Stimulated activated CD4-positive, alpha-beta T cell treated with anti-CD3 and anti-CD28 coated beads, Interleukin-12 subunit alpha, Interleukin-12 subunit beta, amount 100 ng/mL, for 4 hours (primary cell): ENCODE data around the gene KRT222.

Experiments used
- DNase-seq: peaks from one replicate; pipeline ENCODE4 v3.0.0-alpha.2; 2020

KRT222 gene

DNA sequence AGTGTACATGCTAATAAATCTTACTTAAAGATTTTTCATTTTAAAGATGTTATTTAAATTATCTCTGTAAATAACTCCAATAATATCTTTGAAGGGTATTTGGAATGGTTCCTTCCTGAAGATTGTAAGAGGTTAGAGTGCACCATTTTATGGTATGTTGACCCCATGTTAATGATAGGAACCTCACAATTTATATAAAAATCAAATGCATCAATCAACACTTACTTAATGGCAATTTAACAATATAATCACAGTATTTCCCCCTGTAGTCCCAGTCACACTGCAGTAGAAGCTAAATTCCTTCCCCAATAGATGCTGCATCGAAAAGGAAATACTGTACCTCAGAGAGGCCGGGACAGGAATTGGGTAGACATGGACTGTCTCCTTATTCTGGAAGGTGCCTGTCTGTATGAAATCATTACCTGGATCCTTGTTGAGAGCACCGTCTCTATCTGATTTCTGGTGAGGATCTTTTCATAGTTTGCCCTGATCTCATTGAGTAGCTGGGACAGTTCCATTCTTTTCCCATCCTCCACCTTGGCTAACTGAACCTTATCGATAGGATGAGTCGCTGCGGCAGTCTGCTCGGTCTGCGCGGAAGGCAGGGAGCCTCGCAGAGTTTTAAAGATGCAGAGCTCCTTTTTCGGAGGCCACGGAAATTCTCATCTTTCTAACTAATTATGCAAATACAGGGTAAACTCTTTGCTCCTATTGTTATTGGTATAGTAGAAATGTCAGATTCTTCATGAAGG lies at the start of gene KRT222:
Gene KRT222 (minus strand): TSS at position 596 of the 752 bp plus-strand sequence. CDS start 78 bp downstream, at position 518.
- no peak for DNase-seq

- no peak for DNase-seq
Measured at GRCh38 chr17:40714473-40714872, 49.5 kb upstream of the KRT222 start.

DNA sequence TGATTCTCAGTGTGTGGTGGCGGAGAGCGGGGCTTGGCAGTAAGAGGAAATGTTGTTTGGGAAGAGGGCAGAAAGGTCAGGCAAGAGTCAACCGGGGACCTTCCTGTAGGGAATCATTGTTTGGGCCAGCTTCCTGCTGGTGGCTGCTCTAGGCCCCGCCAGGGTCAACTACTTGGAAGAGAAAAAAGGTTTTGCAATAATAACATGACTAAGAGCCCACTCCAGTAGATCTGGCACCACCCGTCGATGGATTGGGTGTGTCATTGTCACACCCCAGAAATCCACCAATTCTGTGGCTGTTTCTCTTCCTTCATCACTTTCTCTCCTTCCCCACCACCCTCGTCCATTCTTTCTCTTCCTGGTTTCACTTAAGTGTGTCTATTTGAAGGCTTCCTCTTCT lies 42.8 kb upstream of the KRT222 start:
- DNase-seq = no peak

- DNase-seq = no peak
Measured at GRCh38 chr17:40705584-40705983, 40.6 kb upstream of the KRT222 start.

GRCh38 chr17:40703652-40704051 lies 38.7 kb upstream of the KRT222 start, which contains the start of gene KRT24:
Gene KRT24 (minus strand): TSS chr17:40703752. CDS start chr17:40703693, 59 bp downstream.
- DNase-seq = no peak

GRCh38 chr17:40702271-40702670 lies 37.3 kb upstream of the KRT222 start:
- DNase-seq = no peak

DNA sequence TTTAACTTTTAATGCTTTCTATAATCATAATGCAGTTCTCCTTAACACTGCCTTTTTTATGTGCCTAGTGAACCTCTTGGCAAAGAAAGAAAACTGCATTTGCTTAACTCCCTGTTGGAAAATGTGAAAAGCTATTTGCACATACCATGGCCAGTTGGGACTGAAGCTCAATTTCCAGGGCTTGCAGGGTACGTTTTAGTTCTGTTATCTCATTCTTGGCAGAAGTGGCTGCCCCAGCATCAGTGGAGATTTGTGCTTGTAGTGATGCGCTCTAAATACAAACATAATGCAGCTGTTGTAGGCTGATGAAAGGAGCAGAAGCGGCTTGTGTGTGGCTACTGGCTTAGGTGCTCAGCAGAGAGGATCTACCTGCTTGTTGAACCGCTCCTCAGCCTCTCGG lies 34.9 kb upstream of the KRT222 start:
- DNase-seq = no peak

GRCh38 chr17:40699371-40699770 lies 34.4 kb upstream of the KRT222 start:
- no peak for DNase-seq

DNA sequence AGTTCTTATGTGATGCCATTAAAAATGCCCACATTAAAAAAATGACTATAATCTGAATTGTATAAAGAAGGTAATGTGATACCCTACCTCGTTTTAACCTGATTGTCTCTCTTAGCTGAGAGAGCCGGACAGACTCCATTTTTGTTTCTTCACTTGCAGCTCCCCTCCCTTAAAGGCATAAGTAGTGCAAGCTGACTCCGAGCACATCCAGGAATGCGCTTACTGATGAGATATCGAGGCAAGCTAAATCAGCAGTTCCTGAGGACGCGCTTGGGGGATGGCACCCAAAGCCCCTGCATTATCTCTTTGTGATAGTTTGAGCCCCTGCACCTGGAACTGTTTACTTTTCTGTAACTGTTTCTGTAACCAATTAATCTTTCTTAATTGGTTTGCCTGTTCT lies 32.3 kb upstream of the KRT222 start:
- DNase-seq = no peak

DNA sequence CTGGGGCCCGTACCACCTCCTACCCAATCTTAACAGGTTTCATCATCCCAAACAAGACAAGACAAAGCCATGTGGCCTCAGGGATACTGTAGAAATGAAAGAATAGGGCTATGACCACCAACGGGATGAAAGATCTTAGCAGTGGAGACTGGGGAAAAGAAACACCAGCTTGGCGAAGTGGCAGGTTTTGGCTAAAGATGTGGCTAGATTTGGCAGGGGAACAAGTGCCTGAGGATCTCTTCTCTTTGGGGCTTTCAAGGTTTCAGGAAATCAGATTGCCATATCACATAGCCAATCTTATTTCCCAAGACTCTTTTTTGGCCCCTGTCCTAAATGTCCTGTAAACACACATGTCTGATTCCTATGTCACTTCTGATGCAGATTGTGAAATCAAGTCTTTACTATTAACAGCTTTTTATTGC lies 31.7 kb upstream of the KRT222 start:
- no peak for DNase-seq

- DNase-seq = no peak
Measured at GRCh38 chr17:40695874-40696472, 31.0 kb upstream of the KRT222 start.

- DNase-seq = no peak
Measured at GRCh38 chr17:40694584-40694983, 29.6 kb upstream of the KRT222 start.

- no peak for DNase-seq
Measured at GRCh38 chr17:40687106-40687505, 22.1 kb upstream of the KRT222 start.

DNA sequence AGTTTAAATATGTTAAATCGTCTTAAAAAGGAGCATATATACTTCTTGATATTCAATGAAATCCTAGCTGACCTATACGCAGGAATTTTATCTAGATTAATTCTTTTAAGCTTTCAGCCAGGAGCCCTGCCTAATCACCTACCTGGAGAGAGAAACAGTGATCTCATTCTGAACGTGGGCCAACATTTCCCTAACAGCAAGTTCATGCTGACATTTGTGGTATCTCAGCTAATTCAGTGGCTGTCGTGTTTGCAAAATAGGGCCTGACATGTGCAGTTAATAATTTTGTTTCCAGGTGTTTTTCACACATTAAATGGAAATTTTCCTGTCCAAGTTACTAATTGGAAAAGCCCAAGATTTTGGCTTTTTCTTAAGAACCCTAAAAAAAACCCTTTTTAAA lies 21.2 kb upstream of the KRT222 start:
- no peak for DNase-seq

DNA sequence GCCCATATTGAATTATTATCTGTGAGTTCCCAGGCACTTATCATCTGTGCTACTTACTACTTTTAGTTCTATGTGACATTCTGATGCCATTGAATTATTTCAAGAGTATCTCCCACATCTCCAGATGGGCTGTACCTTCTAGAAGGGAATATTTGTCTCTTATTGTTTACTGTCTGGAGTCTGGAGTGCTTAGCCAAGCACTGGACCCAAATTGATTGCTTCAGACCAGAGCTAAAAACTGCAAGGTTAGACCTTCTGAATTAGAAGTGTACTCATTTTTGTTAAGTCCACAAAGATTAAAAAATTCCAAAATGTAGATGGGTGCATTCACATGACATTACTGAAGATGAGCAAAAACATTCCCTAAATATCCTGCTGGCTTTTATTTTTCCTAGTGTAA lies 16.0 kb upstream of the KRT222 start:
- no peak for DNase-seq

DNA sequence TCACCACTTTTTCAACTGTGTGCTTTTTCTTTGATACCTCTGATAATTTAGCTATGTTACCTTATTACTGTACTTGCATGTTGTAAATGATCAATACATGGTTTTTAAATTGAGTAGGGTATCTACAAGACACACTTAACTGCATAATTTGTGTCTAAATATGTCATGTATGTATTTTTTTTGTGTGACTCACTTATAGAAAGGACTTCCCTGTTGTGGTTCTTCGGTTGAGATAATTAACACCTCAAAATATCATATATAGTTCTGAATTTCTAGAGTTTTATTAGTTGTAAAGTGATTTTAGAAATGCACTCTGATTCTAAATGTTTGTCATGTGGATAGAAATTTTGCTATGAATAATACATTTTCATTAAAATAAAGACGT lies 14.5 kb upstream of the KRT222 start:
- no peak for DNase-seq

- DNase-seq = no peak
Measured at GRCh38 chr17:40678902-40679522, 14.0 kb upstream of the KRT222 start.

- DNase-seq = no peak
Measured at GRCh38 chr17:40675905-40676304, 10.9 kb upstream of the KRT222 start.

DNA sequence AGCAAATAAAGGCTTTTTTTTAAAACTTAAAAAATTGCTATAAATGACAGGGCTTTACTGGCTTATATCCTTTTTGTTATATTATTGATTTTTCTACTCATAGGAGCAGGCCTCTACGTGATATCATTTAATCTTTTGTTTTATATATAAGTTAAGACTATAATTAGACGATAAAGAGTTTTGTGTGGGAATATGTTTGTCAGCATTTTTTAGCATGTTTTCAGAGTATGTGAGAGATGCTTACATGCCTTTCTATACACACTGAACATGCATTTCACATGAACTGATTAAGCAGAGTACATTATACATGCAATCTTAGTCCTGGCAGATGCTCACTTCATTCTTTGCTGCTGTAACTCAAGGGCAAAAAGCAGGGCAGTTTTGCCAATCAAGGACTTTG lies 7.7 kb upstream of the KRT222 start:
- DNase-seq = no peak

DNA sequence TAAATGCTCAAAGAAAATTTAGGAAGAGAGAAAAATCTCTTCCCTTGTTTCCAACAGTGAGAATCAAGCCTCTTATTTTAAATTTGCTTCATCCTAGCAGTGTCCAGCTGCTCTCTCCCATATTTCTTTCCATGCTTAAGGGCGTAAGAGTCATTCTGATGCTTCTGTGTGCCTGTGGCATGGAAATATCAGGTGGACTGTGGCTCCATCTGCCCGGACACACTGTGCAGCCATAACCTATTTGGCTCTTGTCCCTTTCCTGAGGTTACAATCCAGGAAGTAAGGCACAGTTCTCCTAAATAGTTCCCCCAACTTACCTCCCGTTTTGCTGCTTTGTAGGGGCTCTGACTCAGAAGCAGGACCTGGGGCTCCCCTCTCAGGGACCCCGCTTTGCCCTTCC lies 6.3 kb upstream of the KRT222 start:
- DNase-seq = no peak

GRCh38 chr17:40666331-40666730 lies 1.4 kb upstream of the KRT222 start:
- DNase-seq = no peak

- no peak for DNase-seq
Measured at GRCh38 chr17:40663252-40663651, 1.7 kb downstream of the KRT222 start.

DNA sequence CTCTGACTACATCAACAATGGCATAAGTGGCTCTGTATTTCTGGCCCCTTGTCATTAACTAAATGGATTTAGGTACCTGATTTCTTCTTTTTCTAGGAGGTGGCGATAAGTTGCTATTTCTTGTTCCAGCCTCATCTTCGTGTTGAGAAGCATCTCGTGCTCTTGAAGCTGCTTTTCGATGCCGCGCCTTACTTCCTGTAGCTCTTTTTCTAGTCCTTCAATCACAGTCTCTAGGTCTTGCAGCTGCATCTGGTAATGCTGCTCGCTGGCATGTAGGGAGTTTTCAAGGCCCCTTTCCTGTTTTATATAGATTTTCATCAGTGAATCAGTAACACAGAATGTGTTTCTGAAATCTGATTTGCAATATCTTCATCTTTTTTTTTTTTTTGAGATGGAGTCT lies 5.1 kb downstream of the KRT222 start:
- DNase-seq = no peak

DNA sequence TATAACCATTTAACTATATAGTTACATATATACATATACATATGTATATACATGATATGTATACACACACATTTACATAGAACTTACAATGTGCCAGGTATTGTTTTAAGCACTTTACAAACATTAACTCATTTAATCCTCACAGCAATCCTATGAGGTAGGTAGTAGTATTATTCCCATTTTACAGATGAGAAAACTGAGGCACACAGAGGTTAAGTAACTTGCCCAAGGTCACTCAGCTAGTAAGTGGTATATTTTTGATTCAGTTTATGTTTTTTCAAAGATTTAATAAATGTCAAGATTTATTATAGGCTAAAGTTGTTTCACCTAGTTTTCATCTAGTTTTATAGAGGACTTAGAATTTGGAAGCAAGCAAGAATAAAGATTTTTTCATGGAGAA lies 6.6 kb downstream of the KRT222 start:
- DNase-seq = no peak
